ENCODE data around the gene FBXL12. TPM values are rescaled to one million over a fixed set of nuclear protein-coding genes. Genes with fewer than 3 reads are reported as not detected.

Gene FBXL12
- total and polyA plus RNA-seq, 2 experiments from 2014 or later, result 23.5 to 25.4 TPM

DNA sequence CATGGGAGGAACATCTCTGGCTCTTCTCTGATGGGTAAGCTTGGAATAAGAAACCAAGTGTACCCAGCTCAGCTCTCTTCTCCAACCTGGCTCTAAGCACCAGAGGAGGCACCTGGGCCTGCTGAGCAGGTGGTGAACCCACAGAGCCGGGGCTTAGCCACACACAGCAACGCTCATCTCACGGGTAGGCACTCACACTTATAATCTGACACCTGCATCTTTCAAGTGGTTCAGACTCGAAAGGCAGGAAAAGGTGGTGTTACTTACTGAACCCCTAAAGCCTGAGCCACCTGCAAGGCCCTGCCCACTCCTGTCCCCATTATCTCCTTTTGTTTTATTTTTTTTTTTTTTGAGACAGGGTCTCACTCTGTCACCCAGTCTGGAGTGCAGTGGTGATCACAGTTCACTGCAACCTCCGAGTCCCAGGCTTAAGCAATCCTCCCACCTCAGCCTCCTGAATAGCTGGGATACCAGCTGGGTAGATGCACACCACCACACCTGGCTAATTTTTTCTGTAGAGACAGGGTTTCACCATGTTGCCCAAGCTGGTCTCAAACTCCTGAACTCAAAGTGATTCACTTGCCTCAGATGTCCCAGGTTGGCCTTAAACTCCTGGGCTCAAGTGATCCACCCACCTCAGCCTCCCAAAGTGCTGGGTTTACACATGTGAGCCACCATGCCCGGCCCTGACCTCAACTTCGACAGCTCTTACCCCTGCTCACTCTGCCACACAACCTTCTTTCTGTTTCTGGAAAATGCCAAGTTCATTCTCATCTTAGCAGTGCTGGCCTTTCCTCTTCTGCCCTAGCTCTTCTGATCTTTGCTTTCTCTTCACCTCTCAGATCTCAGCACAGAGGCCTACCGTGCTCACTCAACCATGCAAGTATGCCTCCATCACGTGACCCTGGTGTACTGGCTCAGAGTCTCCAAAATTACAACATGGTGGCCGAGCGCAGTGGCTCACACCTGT lies 9.7 kb downstream of the FBXL12 start:
- H4K20me1 ChIP-seq (replicated peaks; ENCODE audit: insufficient read depth), result no peaks in the 10 kb centered on the region; the same call in 1 of the 2 replicates
- no peaks in the 10 kb centered on the region for H3K4me1 Mint-ChIP-seq
- no peak overlapping the region for H3K4me3 ChIP-seq
- H2AFZ ChIP-seq, result no peak overlapping the region
- H3K4me1 ChIP-seq (ENCODE audit: insufficient read depth), result no peaks in the 10 kb centered on the region
- H3K79me2 ChIP-seq (replicated peaks; ENCODE audit: insufficient read depth), result peaks cover 17% of the 10 kb centered on the region
- H3K36me3 Mint-ChIP-seq (ENCODE audit: low read depth), result peaks cover 18% of the 10 kb centered on the region
- no peak for ATAC-seq
- H3K27ac Mint-ChIP-seq, result no peak overlapping the region
- no peaks in the 10 kb centered on the region; the same call in 2 of the 3 replicates for H3K9me3 Mint-ChIP-seq
- peaks cover 5% of the 10 kb centered on the region; the same call in 1 of the 2 replicates for H3K36me3 ChIP-seq (ENCODE audit: insufficient read depth)
- H3F3A ChIP-seq (replicated peaks; ENCODE audit: low read depth), result no peaks in the 10 kb centered on the region
- no peak overlapping the region; the same call in 2 of the 3 replicates for H3K4me3 Mint-ChIP-seq
- no peaks in the 10 kb centered on the region for H3K27me3 Mint-ChIP-seq (ENCODE audit: insufficient read depth, low read depth, poor library complexity)
- no peaks in the 10 kb centered on the region for H3K27me3 ChIP-seq (ENCODE audit: insufficient read depth)
- DNase-seq (ENCODE audit: low spot score), result no peak
- no peaks in the 10 kb centered on the region for H3K9me2 ChIP-seq (ENCODE audit: insufficient read depth)
- H3K4me2 ChIP-seq, result no peak overlapping the region
- no peak overlapping the region for H3K27ac ChIP-seq (ENCODE audit: low read depth)
- TF ChIP-seq, protein P1, sequence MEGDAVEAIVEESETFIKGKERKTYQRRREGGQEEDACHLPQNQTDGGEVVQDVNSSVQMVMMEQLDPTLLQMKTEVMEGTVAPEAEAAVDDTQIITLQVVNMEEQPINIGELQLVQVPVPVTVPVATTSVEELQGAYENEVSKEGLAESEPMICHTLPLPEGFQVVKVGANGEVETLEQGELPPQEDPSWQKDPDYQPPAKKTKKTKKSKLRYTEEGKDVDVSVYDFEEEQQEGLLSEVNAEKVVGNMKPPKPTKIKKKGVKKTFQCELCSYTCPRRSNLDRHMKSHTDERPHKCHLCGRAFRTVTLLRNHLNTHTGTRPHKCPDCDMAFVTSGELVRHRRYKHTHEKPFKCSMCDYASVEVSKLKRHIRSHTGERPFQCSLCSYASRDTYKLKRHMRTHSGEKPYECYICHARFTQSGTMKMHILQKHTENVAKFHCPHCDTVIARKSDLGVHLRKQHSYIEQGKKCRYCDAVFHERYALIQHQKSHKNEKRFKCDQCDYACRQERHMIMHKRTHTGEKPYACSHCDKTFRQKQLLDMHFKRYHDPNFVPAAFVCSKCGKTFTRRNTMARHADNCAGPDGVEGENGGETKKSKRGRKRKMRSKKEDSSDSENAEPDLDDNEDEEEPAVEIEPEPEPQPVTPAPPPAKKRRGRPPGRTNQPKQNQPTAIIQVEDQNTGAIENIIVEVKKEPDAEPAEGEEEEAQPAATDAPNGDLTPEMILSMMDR (conservative IDR thresholded peaks at IDR 0.05; ENCODE audit: low read depth in 2 of 2), result no peak
- TF ChIP-seq EZH2phosphoT487 (IDR thresholded peaks at IDR 0.05; ENCODE audit: unreplicated experiment) (no peak), EZH2 (IDR thresholded peaks at IDR 0.05; ENCODE audit: low read depth, unreplicated experiment) (no peak), JUNB (IDR thresholded peaks at IDR 0.05; ENCODE audit: unreplicated experiment) (no peak), NANOG (IDR thresholded peaks at IDR 0.05; ENCODE audit: borderline replicate concordance) (no peak), ZNF331 (CRISPR knock-in tag; IDR thresholded peaks at IDR 0.05; ENCODE audit: low read depth) (no peak), POLR2AphosphoS5 (IDR thresholded peaks at IDR 0.05; ENCODE audit: low read depth) (no peak), CREB1 (CRISPR knock-in tag; IDR thresholded peaks at IDR 0.05; ENCODE audit: low read depth) (no peak), ZNF114 (CRISPR knock-in tag; IDR thresholded peaks at IDR 0.05) (no peak), STAT1 (IDR thresholded peaks at IDR 0.05; ENCODE audit: unreplicated experiment) (no peak)
- TF ChIP-seq, protein P2, sequence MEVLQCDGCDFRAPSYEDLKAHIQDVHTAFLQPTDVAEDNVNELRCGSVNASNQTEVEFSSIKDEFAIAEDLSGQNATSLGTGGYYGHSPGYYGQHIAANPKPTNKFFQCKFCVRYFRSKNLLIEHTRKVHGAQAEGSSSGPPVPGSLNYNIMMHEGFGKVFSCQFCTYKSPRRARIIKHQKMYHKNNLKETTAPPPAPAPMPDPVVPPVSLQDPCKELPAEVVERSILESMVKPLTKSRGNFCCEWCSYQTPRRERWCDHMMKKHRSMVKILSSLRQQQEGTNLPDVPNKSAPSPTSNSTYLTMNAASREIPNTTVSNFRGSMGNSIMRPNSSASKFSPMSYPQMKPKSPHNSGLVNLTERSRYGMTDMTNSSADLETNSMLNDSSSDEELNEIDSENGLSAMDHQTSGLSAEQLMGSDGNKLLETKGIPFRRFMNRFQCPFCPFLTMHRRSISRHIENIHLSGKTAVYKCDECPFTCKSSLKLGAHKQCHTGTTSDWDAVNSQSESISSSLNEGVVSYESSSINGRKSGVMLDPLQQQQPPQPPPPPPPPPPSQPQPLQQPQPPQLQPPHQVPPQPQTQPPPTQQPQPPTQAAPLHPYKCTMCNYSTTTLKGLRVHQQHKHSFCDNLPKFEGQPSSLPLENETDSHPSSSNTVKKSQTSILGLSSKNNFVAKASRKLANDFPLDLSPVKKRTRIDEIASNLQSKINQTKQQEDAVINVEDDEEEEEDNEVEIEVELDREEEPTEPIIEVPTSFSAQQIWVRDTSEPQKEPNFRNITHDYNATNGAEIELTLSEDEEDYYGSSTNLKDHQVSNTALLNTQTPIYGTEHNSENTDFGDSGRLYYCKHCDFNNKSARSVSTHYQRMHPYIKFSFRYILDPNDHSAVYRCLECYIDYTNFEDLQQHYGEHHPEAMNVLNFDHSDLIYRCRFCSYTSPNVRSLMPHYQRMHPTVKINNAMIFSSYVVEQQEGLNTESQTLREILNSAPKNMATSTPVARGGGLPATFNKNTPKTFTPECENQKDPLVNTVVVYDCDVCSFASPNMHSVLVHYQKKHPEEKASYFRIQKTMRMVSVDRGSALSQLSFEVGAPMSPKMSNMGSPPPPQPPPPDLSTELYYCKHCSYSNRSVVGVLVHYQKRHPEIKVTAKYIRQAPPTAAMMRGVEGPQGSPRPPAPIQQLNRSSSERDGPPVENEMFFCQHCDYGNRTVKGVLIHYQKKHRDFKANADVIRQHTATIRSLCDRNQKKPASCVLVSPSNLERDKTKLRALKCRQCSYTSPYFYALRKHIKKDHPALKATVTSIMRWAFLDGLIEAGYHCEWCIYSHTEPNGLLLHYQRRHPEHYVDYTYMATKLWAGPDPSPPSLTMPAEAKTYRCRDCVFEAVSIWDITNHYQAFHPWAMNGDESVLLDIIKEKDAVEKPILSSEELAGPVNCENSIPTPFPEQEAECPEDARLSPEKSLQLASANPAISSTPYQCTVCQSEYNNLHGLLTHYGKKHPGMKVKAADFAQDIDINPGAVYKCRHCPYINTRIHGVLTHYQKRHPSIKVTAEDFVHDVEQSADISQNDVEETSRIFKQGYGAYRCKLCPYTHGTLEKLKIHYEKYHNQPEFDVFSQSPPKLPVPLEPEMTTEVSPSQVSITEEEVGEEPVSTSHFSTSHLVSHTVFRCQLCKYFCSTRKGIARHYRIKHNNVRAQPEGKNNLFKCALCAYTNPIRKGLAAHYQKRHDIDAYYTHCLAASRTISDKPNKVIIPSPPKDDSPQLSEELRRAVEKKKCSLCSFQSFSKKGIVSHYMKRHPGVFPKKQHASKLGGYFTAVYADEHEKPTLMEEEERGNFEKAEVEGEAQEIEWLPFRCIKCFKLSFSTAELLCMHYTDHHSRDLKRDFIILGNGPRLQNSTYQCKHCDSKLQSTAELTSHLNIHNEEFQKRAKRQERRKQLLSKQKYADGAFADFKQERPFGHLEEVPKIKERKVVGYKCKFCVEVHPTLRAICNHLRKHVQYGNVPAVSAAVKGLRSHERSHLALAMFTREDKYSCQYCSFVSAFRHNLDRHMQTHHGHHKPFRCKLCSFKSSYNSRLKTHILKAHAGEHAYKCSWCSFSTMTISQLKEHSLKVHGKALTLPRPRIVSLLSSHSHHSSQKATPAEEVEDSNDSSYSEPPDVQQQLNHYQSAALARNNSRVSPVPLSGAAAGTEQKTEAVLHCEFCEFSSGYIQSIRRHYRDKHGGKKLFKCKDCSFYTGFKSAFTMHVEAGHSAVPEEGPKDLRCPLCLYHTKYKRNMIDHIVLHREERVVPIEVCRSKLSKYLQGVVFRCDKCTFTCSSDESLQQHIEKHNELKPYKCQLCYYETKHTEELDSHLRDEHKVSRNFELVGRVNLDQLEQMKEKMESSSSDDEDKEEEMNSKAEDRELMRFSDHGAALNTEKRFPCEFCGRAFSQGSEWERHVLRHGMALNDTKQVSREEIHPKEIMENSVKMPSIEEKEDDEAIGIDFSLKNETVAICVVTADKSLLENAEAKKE (CRISPR knock-in tag; IDR thresholded peaks at IDR 0.05), result no peak
- TF ChIP-seq, protein P3, sequence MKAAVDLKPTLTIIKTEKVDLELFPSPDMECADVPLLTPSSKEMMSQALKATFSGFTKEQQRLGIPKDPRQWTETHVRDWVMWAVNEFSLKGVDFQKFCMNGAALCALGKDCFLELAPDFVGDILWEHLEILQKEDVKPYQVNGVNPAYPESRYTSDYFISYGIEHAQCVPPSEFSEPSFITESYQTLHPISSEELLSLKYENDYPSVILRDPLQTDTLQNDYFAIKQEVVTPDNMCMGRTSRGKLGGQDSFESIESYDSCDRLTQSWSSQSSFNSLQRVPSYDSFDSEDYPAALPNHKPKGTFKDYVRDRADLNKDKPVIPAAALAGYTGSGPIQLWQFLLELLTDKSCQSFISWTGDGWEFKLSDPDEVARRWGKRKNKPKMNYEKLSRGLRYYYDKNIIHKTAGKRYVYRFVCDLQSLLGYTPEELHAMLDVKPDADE (IDR thresholded peaks at IDR 0.05), result no peak
- TF ChIP-seq, protein P4, sequence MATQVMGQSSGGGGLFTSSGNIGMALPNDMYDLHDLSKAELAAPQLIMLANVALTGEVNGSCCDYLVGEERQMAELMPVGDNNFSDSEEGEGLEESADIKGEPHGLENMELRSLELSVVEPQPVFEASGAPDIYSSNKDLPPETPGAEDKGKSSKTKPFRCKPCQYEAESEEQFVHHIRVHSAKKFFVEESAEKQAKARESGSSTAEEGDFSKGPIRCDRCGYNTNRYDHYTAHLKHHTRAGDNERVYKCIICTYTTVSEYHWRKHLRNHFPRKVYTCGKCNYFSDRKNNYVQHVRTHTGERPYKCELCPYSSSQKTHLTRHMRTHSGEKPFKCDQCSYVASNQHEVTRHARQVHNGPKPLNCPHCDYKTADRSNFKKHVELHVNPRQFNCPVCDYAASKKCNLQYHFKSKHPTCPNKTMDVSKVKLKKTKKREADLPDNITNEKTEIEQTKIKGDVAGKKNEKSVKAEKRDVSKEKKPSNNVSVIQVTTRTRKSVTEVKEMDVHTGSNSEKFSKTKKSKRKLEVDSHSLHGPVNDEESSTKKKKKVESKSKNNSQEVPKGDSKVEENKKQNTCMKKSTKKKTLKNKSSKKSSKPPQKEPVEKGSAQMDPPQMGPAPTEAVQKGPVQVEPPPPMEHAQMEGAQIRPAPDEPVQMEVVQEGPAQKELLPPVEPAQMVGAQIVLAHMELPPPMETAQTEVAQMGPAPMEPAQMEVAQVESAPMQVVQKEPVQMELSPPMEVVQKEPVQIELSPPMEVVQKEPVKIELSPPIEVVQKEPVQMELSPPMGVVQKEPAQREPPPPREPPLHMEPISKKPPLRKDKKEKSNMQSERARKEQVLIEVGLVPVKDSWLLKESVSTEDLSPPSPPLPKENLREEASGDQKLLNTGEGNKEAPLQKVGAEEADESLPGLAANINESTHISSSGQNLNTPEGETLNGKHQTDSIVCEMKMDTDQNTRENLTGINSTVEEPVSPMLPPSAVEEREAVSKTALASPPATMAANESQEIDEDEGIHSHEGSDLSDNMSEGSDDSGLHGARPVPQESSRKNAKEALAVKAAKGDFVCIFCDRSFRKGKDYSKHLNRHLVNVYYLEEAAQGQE (IDR thresholded peaks at IDR 0.05; ENCODE audit: unreplicated experiment), result no peak

All from GM23338 (cell line).